Measurements from ENCODE around the gene SAP30L.

GRCh38 chr5:154401355-154401754 lies 44.4 kb upstream of the SAP30L start:
- TF ChIP-seq CTCF (conservative IDR thresholded peaks at IDR 0.05; ENCODE audit: low read depth, low read length) (no peak), SMC3 (IDR thresholded peaks at IDR 0.05; ENCODE audit: low read depth, low read length) (no peak), CHD1 (IDR thresholded peaks at IDR 0.05; ENCODE audit: low read depth, low read length) (no peak), POLR2A (IDR thresholded peaks at IDR 0.05; ENCODE audit: low read depth, low read length) (no peak), RFX5 (IDR thresholded peaks at IDR 0.05; ENCODE audit: low read depth, low read length) (no peak), RAD21 (IDR thresholded peaks at IDR 0.05; ENCODE audit: low read length) (no peak), USF2 (IDR thresholded peaks at IDR 0.05; ENCODE audit: low read depth, low read length) (no peak), MAFK (IDR thresholded peaks at IDR 0.05; ENCODE audit: low read depth, low read length) (no peak), ELK1 (IDR thresholded peaks at IDR 0.05; ENCODE audit: borderline replicate concordance, low read depth, low read length) (no peak)

All from IMR-90 (cell line).